Stimulated activated CD4-positive, alpha-beta T cell treated with anti-CD3 and anti-CD28 coated beads, TNF-alpha, amount 100 ng/mL, for 24 hours (primary cell): ENCODE data around the gene ZBTB12.
"Not testable (repeated sequence)": the region's sequence is repeated elsewhere in the genome, so short reads cannot be mapped to it uniquely, and the experiment has no call there.

Experiments used
- DNase-seq, 3 experiments: peaks; one replicate each; pipeline ENCODE4 v3.0.0-alpha.2; 2020; ENCODE audit warnings: low read depth in 3 of 3

The ZBTB12 gene

DNA sequence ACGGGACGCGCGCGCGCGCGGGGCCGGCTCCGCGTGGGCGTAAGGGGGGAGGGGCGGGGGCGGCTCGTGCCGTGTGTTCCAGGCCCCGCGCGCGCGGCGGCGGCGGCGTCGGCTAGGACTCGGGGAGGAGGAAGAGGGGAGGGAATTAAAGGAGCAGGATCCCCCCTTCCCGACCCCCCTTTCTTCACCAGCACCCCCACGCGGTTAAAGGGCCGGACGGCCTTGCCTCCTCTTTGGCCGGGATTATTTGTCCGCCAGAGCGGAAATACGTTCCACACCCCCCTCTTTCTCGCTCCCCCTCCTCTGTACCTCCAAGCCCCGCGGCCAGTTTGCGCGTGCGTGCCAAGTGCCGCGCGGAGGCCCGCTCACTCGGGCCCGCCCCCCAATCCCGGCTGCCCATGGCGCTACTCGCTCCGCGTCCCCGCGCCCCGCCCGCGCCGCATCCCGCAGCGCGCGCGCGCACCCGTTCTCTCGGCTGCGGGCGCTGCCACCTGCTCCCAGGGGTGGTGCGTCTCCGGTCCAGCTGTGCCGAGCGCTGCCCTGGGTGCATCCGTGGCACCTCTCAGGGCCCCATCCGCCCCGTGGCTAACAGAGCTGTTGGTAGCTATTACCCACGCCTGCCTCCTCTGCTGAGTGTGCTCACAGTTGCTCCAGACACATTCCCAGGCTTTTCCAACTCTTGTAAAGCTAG is at the start of gene ZBTB12:
Gene ZBTB12 (minus strand): TSS at position 134 of the 691 bp plus-strand sequence. CDS start 781 bp downstream, outside the sequence.
- DNase-seq: peak; percentile 69 to 87 (median 83)

DNA sequence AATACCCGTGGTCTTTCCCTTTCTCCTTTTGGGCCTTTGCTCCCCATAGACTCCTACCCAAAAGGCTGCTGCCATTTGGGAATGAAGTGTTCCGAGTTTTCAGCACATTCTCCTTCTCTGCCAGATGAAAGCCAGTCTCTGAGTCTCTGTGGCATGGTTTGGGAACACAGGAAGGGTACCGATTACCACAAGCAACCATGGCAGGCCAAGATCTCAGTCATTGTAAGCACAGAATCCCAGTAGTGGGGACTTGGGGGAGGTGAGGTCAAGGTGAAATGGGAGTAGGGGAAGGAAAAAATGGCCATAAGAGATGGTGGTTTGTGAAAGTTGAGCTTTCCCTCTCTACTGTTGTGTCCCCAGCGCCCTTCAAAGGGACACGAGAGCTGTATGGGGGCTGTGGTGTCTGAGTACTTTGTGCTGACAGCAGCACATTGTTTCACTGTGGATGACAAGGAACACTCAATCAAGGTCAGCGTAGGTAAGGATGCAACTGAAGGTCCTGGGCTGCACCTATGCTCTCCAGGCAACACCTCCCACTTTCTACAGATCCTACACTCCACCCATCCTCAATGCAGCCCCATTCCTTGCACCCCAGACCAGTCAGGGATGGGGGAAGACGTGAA is 48.2 kb upstream of the ZBTB12 start:
- DNase-seq: no peak

- no peak for DNase-seq
Observed at GRCh38 chr6:31948753-31949413, 47.0 kb upstream of the ZBTB12 start.

DNA sequence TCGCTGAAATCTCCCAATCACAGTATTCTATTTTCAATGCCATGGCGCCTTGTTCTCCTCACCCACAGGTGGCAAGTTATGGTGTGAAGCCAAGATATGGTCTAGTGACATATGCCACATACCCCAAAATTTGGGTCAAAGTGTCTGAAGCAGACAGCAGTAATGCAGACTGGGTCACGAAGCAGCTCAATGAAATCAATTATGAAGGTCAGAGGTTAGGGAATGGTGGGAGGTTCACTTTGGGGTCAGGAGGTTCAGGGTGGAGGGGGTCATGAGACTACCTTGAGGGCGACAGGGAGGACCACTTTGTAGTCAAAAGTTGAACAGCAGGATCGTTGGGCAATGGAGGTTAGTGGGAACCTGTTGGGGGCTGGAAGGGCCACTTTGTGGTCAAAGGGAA is 46.4 kb upstream of the ZBTB12 start:
- no peak for DNase-seq

DNA sequence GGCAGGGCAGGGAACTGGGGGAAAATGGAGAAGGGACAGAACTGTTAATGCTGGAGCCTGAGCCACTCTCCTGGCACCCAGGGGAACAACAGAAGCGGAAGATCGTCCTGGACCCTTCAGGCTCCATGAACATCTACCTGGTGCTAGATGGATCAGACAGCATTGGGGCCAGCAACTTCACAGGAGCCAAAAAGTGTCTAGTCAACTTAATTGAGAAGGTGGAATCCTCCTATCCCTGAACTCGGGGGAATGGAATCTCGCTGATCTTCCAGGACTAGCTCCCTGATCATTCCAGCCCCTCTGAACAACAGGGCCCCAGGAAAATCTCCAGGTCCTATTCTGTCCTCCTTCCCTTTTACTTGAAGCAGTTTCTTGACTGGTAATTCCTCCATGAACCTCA is 46.0 kb upstream of the ZBTB12 start:
- DNase-seq: no peak

- DNase-seq: no peak
Observed at GRCh38 chr6:31947070-31947675, 45.3 kb upstream of the ZBTB12 start.

- no peak for DNase-seq
Observed at GRCh38 chr6:31946370-31946885, 44.5 kb upstream of the ZBTB12 start.

DNA sequence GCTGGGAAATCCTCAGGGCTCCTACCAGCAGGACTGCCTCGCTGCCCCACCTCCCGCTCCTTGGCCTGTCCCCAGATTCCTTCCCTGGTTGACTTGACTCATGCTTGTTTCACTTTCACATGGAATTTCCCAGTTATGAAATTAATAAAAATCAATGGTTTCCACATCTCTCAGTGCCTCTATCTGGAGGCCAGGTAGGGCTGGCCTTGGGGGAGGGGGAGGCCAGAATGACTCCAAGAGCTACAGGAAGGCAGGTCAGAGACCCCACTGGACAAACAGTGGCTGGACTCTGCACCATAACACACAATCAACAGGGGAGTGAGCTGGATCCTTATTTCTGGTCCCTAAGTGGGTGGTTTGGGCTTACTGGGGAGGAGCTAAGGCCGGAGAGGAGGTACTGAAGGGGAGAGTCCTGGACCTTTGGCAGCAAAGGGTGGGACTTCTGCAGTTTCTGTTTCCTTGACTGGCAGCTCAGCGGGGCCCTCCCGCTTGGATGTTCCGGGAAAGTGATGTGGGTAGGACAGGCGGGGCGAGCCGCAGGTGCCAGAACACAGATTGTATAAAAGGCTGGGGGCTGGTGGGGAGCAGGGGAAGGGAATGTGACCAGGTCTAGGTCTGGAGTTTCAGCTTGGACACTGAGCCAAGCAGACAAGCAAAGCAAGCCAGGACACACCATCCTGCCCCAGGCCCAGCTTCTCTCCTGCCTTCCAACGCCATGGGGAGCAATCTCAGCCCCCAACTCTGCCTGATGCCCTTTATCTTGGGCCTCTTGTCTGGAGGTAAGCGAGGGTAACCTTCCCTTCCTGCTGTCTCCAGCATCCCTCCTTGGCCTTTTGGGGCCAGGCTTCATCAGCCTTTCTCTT is 43.9 kb upstream of the ZBTB12 start, which contains the start of gene CFB:
Gene CFB (plus strand): TSS at position 589 of the 863 bp plus-strand sequence. CDS start 127 bp downstream, at position 716.
- DNase-seq: no peak

DNA sequence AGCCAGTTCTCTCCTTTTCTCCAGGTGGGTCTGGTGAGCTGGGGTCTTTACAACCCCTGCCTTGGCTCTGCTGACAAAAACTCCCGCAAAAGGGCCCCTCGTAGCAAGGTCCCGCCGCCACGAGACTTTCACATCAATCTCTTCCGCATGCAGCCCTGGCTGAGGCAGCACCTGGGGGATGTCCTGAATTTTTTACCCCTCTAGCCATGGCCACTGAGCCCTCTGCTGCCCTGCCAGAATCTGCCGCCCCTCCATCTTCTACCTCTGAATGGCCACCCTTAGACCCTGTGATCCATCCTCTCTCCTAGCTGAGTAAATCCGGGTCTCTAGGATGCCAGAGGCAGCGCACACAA is 43.2 kb upstream of the ZBTB12 start:
- DNase-seq: no peak

DNA sequence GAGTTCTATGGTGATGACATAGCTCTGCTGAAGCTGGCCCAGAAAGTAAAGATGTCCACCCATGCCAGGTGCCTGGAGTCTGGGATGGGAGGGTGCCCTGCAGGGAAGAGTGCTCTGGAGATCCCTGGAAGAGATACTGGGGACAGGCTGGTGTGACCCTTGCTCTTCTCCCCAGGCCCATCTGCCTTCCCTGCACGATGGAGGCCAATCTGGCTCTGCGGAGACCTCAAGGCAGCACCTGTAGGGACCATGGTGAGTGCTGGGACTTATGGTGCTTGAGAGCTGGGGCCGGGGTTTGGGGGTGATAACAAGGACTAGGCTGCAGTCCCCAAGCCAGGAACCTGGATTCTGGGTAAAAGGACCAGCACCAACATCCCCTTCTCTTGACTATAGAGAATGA is 41.9 kb upstream of the ZBTB12 start:
- DNase-seq: no peak

- DNase-seq: no peak
Observed at GRCh38 chr6:31940256-31940664, 38.4 kb upstream of the ZBTB12 start.

- DNase-seq: no peak
Observed at GRCh38 chr6:31935823-31936222, 33.9 kb upstream of the ZBTB12 start.

- no peak for DNase-seq
Observed at GRCh38 chr6:31935021-31935420, 33.1 kb upstream of the ZBTB12 start.

GRCh38 chr6:31933537-31933936 is 31.7 kb upstream of the ZBTB12 start:
- no peak for DNase-seq

- DNase-seq: not testable (repeated sequence)
Observed at GRCh38 chr6:31932137-31932536, 30.3 kb upstream of the ZBTB12 start.

- DNase-seq: no peak
Observed at GRCh38 chr6:31930962-31931361, 29.1 kb upstream of the ZBTB12 start.

GRCh38 chr6:31928672-31928939 is 26.7 kb upstream of the ZBTB12 start:
- no peak for DNase-seq

GRCh38 chr6:31927863-31928671 is 26.2 kb upstream of the ZBTB12 start:
- no peak for DNase-seq

DNA sequence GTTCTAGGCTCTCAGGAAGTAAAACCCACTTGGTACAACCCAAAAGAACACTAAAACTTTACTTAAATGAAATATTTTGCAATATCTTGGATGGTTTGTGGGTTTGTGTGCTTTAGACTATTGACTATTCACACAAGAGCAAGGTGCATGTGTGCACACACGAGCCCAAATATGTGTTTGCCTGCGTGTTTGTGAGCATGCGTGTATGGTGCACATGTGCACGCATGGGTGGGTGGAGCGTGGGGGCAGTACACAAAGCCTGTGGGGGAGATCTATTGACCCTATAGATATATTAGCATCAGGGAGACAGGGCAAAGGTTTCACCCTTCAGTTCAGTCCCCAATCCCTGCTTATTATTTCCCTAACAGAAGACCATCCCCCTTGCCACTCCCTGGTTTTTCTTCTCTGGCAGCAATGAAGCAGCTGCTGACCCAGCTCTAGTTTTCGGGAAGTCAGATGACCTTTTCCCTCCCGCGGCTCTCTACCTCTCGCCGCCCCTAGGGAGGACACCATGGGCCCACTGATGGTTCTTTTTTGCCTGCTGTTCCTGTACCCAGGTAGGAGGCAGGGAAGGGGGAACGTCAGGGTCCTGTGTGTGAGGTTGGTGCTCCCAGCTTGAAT is 25.5 kb upstream of the ZBTB12 start, which contains the start of gene C2:
Gene C2 (plus strand): TSS at position 476 of the 621 bp plus-strand sequence. CDS start 36 bp downstream, at position 512.
- DNase-seq: no peak

GRCh38 chr6:31922942-31923341 is 21.1 kb upstream of the ZBTB12 start:
- no peak for DNase-seq
